Stimulated activated memory B cell treated with anti-CD40 and anti-IgM and Interleukin-4, amounts not matched to agents 10 μg/mL and 1 μg/mL and 100 μg/mL, for 72 hours (primary cell): ENCODE measurements around the gene OR5V1.
"Not testable (repeated sequence)": the region's sequence is repeated elsewhere in the genome, so short reads cannot be mapped to it uniquely, and the experiment has no call there.

Source experiments
- ATAC-seq: fragments of 150-1000 bp; cut with Tn5 transposase; 2 replicates; pipeline ENCODE4 v1.10.0; 2021
- H3K27ac Mint-ChIP-seq: one replicate; pipeline ENCODE4 v1.8.0; 2022; ENCODE audit warnings: mild to moderate bottlenecking, mixed read lengths
- H3K27me3 Mint-ChIP-seq: one replicate; pipeline ENCODE4 v1.8.0; 2022; ENCODE audit warnings: mixed read lengths
- H3K36me3 Mint-ChIP-seq: one replicate; pipeline ENCODE4 v1.8.0; 2022; ENCODE audit warnings: mixed read lengths
- H3K4me1 Mint-ChIP-seq: one replicate; pipeline ENCODE4 v1.8.0; 2022; ENCODE audit warnings: mixed read lengths
- H3K4me3 Mint-ChIP-seq: one replicate; pipeline ENCODE4 v1.8.0; 2022; ENCODE audit warnings: mild to moderate bottlenecking, moderate library complexity, mixed read lengths
- H3K9me3 Mint-ChIP-seq: one replicate; pipeline ENCODE4 v1.8.0; 2022; ENCODE audit warnings: mixed read lengths

The OR5V1 gene

GRCh38 chr6:29368765-29369164 lies at the start of gene OR5V1:
TSS of gene OR5V1 (minus strand) at chr6:29368865. CDS start at chr6:29356195, 12,670 bp downstream.
- no peak for ATAC-seq
- Mint-ChIP-seq H3K4me1 (no peaks in the 10 kb centered on the region), H3K36me3 (no peaks in the 10 kb centered on the region), H3K27me3 (peaks cover 23% of the 10 kb centered on the region), H3K27ac (no peak within 1 kb of the TSS), H3K9me3 (no peaks in the 10 kb centered on the region), H3K4me3 (no peak within 1 kb of the TSS)

- Mint-ChIP-seq H3K9me3 (peaks cover 15% of the 10 kb centered on the region), H3K27me3 (peaks cover 32% of the 10 kb centered on the region), H3K27ac (no peak within 1 kb of the TSS), H3K4me3 (no peak within 1 kb of the TSS), H3K4me1 (no peaks in the 10 kb centered on the region), H3K36me3 (no peaks in the 10 kb centered on the region)
- ATAC-seq = no peak
These were observed 45.9 kb upstream of the OR5V1 start, which contains the start of gene OR12D1 for GRCh38 chr6:29414588-29414987. TSS of gene OR12D1 (plus strand) at chr6:29414928.

- Mint-ChIP-seq H3K4me3 (no peak overlapping the region), H3K27me3 (peaks cover 38% of the 10 kb centered on the region)
- ATAC-seq = no peak
These were observed 35.1 kb upstream of the OR5V1 start for GRCh38 chr6:29403801-29404200.

GRCh38 chr6:29399525-29399924 lies 30.9 kb upstream of the OR5V1 start:
- peaks cover 51% of the 10 kb centered on the region for H3K27me3 Mint-ChIP-seq

More at GRCh38 chr6:29403801-29404200, 35.1 kb upstream of the OR5V1 start:
- Mint-ChIP-seq H3K9me3 (peaks cover 4% of the 10 kb centered on the region), H3K27ac (no peak overlapping the region), H3K4me1 (no peaks in the 10 kb centered on the region), H3K36me3 (no peaks in the 10 kb centered on the region)

GRCh38 chr6:29395331-29395730 lies 26.7 kb upstream of the OR5V1 start, which contains the start of gene OR12D2:
TSS of gene OR12D2 (plus strand) at chr6:29395631. CDS start at chr6:29396700, 1,069 bp downstream.
- Mint-ChIP-seq H3K4me1 (no peaks in the 10 kb centered on the region), H3K27me3 (peaks cover 43% of the 10 kb centered on the region), H3K36me3 (no peaks in the 10 kb centered on the region), H3K9me3 (peaks cover 3% of the 10 kb centered on the region), H3K27ac (no peak within 1 kb of the TSS), H3K4me3 (no peak within 1 kb of the TSS)
- ATAC-seq = no peak

More at GRCh38 chr6:29399525-29399924, 30.9 kb upstream of the OR5V1 start:
- Mint-ChIP-seq H3K4me3 (no peak overlapping the region), H3K27ac (no peak overlapping the region), H3K36me3 (no peaks in the 10 kb centered on the region), H3K4me1 (no peaks in the 10 kb centered on the region), H3K9me3 (peaks cover 3% of the 10 kb centered on the region)
- ATAC-seq = no peak

- Mint-ChIP-seq H3K27ac (no peak overlapping the region), H3K4me1 (no peaks in the 10 kb centered on the region), H3K9me3 (no peaks in the 10 kb centered on the region), H3K27me3 (peaks cover 41% of the 10 kb centered on the region), H3K36me3 (no peaks in the 10 kb centered on the region), H3K4me3 (no peak overlapping the region)
- no peak for ATAC-seq
These were observed 19.9 kb upstream of the OR5V1 start for GRCh38 chr6:29388533-29388932.

- Mint-ChIP-seq H3K4me3 (no peak overlapping the region), H3K27ac (no peak overlapping the region), H3K36me3 (no peaks in the 10 kb centered on the region), H3K27me3 (peaks cover 34% of the 10 kb centered on the region), H3K4me1 (no peaks in the 10 kb centered on the region), H3K9me3 (no peaks in the 10 kb centered on the region)
- no peak for ATAC-seq
These were observed 7.3 kb upstream of the OR5V1 start for GRCh38 chr6:29376003-29376402.

GRCh38 chr6:29375191-29375590 lies 6.5 kb upstream of the OR5V1 start, which contains the start of gene OR12D3:
TSS of gene OR12D3 (minus strand) at chr6:29375291. CDS start at chr6:29375287, 4 bp downstream.
- Mint-ChIP-seq H3K36me3 (no peaks in the 10 kb centered on the region), H3K27ac (no peak within 1 kb of the TSS), H3K4me1 (no peaks in the 10 kb centered on the region), H3K9me3 (no peaks in the 10 kb centered on the region), H3K4me3 (no peak within 1 kb of the TSS), H3K27me3 (peaks cover 42% of the 10 kb centered on the region)
- no peak for ATAC-seq

GRCh38 chr6:29355603-29356002 lies 13.1 kb downstream of the OR5V1 start:
- Mint-ChIP-seq H3K4me1 (no peaks in the 10 kb centered on the region), H3K36me3 (no peaks in the 10 kb centered on the region), H3K27me3 (peaks cover 73% of the 10 kb centered on the region), H3K27ac (no peak overlapping the region), H3K4me3 (no peak overlapping the region), H3K9me3 (peaks cover 10% of the 10 kb centered on the region)
- ATAC-seq = no peak

- no peak for ATAC-seq
- no peak overlapping the region for H3K4me3 Mint-ChIP-seq
- H3K36me3 Mint-ChIP-seq = no peaks in the 10 kb centered on the region
- peaks cover 13% of the 10 kb centered on the region for H3K9me3 Mint-ChIP-seq
- peaks cover 67% of the 10 kb centered on the region for H3K27me3 Mint-ChIP-seq
- no peaks in the 10 kb centered on the region for H3K4me1 Mint-ChIP-seq
- H3K27ac Mint-ChIP-seq = no peak overlapping the region
These were observed 13.7 kb downstream of the OR5V1 start for GRCh38 chr6:29354980-29355379.

GRCh38 chr6:29349348-29349747 lies 19.3 kb downstream of the OR5V1 start:
- H3K27me3 Mint-ChIP-seq = peaks cover 33% of the 10 kb centered on the region
- not testable (repeated sequence) for H3K36me3 Mint-ChIP-seq, H3K4me3 Mint-ChIP-seq, ATAC-seq, H3K4me1 Mint-ChIP-seq, H3K27ac Mint-ChIP-seq
- peaks cover 18% of the 10 kb centered on the region for H3K9me3 Mint-ChIP-seq

- no peaks in the 10 kb centered on the region for H3K36me3 Mint-ChIP-seq
- no peak for ATAC-seq
- H3K4me3 Mint-ChIP-seq = no peak overlapping the region
- peaks cover 6% of the 10 kb centered on the region for H3K9me3 Mint-ChIP-seq
- no peaks in the 10 kb centered on the region for H3K4me1 Mint-ChIP-seq
- no peak overlapping the region for H3K27ac Mint-ChIP-seq
- no peaks in the 10 kb centered on the region for H3K27me3 Mint-ChIP-seq
These were observed 23.3 kb downstream of the OR5V1 start for GRCh38 chr6:29345380-29345779.

GRCh38 chr6:29336269-29336668 lies 32.4 kb downstream of the OR5V1 start:
- no peaks in the 10 kb centered on the region for H3K36me3 Mint-ChIP-seq
- H3K4me1 Mint-ChIP-seq = peaks cover 10% of the 10 kb centered on the region
- no peak for ATAC-seq
- H3K4me3 Mint-ChIP-seq = no peak overlapping the region
- H3K27ac Mint-ChIP-seq = no peak overlapping the region
- H3K9me3 Mint-ChIP-seq = no peaks in the 10 kb centered on the region
- H3K27me3 Mint-ChIP-seq = peaks cover 56% of the 10 kb centered on the region

GRCh38 chr6:29332676-29333075 lies 36.0 kb downstream of the OR5V1 start:
- H3K36me3 Mint-ChIP-seq = no peaks in the 10 kb centered on the region
- no peak for ATAC-seq
- H3K27ac Mint-ChIP-seq = no peak overlapping the region
- H3K27me3 Mint-ChIP-seq = peaks cover 49% of the 10 kb centered on the region
- H3K4me1 Mint-ChIP-seq = peaks cover 2% of the 10 kb centered on the region
- H3K4me3 Mint-ChIP-seq = no peak overlapping the region
- H3K9me3 Mint-ChIP-seq = no peaks in the 10 kb centered on the region

GRCh38 chr6:29325777-29326176 lies 42.9 kb downstream of the OR5V1 start:
- Mint-ChIP-seq H3K9me3 (no peaks in the 10 kb centered on the region), H3K27ac (no peak overlapping the region), H3K4me3 (no peak overlapping the region), H3K4me1 (no peaks in the 10 kb centered on the region), H3K36me3 (no peaks in the 10 kb centered on the region), H3K27me3 (peaks cover 21% of the 10 kb centered on the region)
- ATAC-seq = no peak

GRCh38 chr6:29323332-29323731 lies 45.3 kb downstream of the OR5V1 start:
- H3K4me1 Mint-ChIP-seq, H3K27ac Mint-ChIP-seq, H3K4me3 Mint-ChIP-seq, H3K36me3 Mint-ChIP-seq, H3K9me3 Mint-ChIP-seq, ATAC-seq: not testable (repeated sequence)
- peaks cover 12% of the 10 kb centered on the region for H3K27me3 Mint-ChIP-seq

GRCh38 chr6:29319931-29320330 lies 48.7 kb downstream of the OR5V1 start:
- no peak overlapping the region for H3K4me3 Mint-ChIP-seq
- no peaks in the 10 kb centered on the region for H3K9me3 Mint-ChIP-seq
- peaks cover 16% of the 10 kb centered on the region for H3K27me3 Mint-ChIP-seq
- no peak for ATAC-seq
- H3K4me1 Mint-ChIP-seq = no peaks in the 10 kb centered on the region
- H3K27ac Mint-ChIP-seq = no peak overlapping the region
- no peaks in the 10 kb centered on the region for H3K36me3 Mint-ChIP-seq
